GM18508 (cell line): ENCODE measurements around the gene SLC4A1.

Experiments used
- ATAC-seq: cut with Tn5 transposase; IDR thresholded peaks from one replicate; pipeline ENCODE4 v1.9.1; 2021; ENCODE audit warnings: moderate number of reproducible peaks; ENCODE audit not compliant: insufficient read depth, unreplicated experiment

The SLC4A1 gene

GRCh38 chr17:44267818-44268490 lies at the start of gene SLC4A1:
Gene SLC4A1, minus strand, starts transcription at chr17:44268135. Its CDS starts 5,269 bp downstream, at chr17:44262866.
- no peak for ATAC-seq

GRCh38 chr17:44317545-44317944 lies 49.6 kb upstream of the SLC4A1 start:
- no peak for ATAC-seq

- no peak for ATAC-seq
Measured at GRCh38 chr17:44315760-44316731, 48.1 kb upstream of the SLC4A1 start.

GRCh38 chr17:44314869-44315661 lies 47.1 kb upstream of the SLC4A1 start:
- no peak for ATAC-seq

DNA sequence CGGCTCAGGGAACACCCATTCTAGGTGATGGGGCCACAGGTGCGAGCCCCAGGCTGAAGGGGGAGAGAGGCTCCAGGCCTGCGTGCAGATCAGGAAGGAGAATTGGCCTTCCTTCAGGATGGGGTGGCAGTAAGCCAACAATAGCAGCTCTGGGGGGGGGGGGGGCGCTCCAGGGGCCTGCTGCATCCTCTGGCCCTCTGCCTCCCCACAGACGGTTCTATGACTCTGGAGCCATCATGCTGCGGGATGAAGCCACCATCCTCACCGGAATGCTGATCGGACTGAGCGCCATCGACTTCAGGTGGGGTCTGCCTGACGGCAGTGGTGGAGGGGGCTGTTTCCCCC lies 46.6 kb upstream of the SLC4A1 start:
- no peak for ATAC-seq

DNA sequence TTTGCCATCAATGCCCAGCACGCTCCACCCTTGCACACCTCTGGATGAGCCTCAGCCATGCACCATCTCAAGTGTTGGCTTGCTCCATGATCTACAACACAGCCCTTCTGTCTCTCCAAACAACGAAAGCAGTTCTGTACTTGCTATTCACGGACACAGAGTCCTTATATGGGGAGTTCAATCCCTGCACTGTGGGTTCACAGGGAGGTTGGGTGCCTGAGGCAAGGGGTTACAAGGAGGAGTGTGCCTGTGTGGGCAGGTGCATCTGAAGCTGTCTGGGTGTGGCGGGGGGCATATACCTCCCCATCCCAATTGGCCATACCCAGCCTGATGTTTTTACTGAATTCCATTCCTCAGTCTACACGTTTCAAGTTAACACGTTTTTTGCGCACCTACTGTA lies 46.1 kb upstream of the SLC4A1 start:
- no peak for ATAC-seq

- no peak for ATAC-seq
Measured at GRCh38 chr17:44312396-44313104, 44.6 kb upstream of the SLC4A1 start.

DNA sequence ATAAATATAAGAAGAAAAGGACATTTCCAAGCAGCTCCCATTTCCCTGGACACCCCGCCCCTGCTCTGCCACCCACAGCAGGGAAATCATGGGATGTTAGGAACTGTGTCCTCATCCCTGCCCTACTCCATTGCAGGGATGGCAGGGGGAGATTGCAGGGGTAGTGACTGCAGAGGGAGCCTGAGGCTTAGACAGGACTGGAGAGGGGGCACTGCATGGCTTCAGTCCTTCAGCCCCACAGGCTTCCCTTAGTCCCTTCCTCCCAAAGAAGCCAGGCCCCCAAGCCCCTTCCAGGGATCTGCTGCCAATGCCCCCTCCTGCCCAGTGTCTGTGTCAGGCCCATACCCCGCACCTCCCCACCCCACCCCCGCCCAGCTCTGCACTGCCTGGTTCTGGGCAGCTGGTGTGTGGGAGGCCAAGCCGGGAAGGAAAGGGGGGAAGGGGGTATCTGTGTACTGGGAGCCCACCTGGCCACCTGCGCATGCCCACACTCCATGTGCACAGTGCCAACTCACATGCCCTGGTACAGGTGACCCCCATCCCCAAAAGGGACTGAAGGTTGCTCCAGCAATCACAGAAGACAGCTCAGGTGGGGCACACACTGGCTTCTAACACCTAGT lies 43.7 kb upstream of the SLC4A1 start:
- ATAC-seq, result no peak

DNA sequence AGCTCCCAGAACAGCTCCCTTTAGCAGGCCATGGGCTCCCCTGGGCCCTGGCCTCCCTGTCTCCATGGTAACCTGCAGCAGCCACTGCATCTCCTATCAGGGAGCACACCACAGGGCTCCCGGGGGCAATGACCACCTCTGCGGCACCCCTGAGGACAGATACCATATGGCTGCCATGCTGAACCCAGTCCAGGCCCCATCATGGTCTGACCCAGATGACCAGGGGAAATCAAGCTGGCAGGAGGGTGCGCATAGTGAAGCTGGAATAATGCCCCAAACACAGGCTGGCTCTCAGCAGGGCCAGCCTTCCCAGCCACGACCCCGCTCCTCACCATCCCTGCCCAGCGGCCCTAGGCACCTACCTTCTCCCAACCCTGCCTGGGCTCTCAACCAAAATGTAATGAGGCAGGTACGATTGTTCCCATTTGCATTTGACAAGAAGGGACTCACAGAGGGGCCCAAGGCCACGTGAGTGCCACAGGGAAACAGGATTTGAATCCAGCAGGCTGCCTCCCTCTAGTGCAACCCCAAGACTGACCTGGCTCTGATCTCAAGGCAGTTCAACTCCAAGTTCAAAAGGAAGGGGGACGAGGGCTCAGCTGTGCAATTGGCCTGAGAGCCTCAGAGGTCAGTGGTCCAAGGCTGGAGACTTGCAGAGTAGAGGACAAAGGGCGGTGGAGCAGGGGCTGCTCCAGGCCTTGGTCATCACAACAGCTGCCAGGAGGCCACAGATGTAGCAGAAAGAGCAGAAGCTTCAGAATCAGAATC lies 42.9 kb upstream of the SLC4A1 start:
- no peak for ATAC-seq

- no peak for ATAC-seq
Measured at GRCh38 chr17:44310188-44310587, 42.3 kb upstream of the SLC4A1 start.

GRCh38 chr17:44309472-44309871 lies 41.5 kb upstream of the SLC4A1 start:
- ATAC-seq, result no peak

DNA sequence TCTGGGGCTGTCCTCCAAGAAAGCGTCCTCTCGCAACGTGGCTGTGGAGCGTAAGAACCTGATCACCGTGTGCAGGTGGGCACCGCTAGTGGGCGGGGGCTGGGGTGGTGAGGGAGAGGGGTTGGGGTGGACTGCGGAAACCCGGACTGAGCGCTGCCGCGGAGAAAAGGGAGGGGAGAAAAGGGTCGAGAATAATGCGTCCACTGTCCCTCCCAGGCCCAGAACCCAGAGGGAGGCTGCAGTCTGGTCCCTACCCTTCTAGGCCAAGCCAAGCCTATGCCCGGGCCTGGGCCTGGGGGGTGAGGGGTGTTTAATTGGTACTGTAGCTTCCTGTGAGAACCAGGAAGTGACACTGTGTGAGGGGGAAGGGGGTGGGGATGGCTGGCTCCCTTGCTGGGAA lies 40.9 kb upstream of the SLC4A1 start:
- ATAC-seq, result no peak

GRCh38 chr17:44308320-44308818 lies 40.4 kb upstream of the SLC4A1 start, which contains the start of gene RUNDC3A:
Gene RUNDC3A, plus strand, starts transcription at chr17:44308601. Its CDS starts 232 bp downstream, at chr17:44308833.
- ATAC-seq, result no peak

DNA sequence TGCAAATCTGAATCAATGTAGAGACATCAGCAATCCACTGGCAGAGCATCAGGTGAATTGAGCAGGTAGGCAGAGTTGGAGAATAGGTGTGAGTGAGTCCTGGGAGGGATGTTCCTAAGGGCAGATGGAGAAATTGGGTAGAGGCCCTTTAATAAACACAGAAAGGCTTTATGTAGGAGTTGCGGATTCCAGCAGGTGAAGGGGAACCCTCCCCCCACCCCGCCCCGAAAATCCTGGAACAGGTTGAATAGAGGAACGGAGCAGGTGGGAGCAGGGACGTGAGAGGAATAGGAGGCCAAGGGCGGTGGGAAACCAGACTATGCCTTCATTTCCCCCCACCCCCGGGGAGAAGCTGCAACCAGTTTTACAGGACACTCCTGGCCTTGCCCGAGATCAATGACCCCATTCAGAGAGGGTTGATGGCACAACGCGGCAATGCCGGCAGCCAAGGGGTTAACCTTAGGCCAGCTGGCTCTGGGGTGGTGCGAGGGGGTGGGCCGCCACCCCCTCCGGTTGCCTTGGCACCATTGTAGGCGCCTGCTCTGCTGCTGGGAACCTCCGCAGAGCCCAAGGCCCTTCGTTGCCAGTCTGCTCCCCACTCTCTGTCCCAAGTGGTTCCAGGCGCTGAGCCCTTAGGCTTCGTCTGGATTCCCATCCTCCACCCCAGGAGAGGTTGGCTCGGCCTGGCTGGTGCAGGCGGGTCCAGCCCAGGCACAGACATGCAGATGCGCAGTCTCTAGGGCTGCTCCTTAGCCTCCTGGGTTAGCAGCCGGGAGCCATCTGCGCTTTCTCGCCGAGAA lies 39.7 kb upstream of the SLC4A1 start:
- no peak for ATAC-seq

DNA sequence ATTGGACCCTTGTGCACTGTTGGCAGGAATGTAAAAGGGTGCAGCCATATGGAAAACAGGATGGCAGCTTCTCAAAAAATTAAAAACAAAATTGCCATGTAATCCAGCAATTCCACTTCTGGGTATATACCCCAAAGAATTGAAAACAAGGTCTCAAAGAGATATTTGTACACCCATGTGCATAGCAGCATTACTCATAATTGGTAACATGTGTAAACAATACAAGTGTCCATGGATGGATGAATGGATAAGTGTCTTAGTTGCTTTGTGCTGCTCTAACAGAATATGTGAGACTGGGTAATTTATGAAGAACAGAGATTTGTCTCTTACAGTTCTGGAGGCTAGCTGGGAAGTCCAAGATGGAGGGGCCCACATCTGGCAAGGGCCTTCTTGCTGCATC lies 36.7 kb upstream of the SLC4A1 start:
- no peak for ATAC-seq

DNA sequence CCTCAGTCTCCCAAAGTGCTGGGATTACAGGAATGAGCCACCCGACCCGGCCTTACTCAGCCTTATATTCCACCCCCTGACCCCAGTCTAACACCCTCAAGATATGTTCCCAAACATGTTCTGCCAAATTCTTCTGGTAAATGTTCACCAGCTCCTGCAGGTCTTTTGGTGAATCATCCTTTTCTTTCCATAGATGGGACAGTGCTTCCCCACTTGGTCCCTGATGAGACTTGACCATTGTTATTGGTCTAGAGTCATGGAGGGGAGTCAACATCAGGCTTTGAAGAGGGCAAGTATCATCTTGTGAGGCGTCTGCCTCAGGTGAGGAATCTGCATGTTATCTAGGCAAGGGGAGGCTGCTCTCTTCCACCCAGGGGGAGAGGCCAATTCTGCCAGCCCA lies 30.0 kb upstream of the SLC4A1 start:
- ATAC-seq, result no peak

DNA sequence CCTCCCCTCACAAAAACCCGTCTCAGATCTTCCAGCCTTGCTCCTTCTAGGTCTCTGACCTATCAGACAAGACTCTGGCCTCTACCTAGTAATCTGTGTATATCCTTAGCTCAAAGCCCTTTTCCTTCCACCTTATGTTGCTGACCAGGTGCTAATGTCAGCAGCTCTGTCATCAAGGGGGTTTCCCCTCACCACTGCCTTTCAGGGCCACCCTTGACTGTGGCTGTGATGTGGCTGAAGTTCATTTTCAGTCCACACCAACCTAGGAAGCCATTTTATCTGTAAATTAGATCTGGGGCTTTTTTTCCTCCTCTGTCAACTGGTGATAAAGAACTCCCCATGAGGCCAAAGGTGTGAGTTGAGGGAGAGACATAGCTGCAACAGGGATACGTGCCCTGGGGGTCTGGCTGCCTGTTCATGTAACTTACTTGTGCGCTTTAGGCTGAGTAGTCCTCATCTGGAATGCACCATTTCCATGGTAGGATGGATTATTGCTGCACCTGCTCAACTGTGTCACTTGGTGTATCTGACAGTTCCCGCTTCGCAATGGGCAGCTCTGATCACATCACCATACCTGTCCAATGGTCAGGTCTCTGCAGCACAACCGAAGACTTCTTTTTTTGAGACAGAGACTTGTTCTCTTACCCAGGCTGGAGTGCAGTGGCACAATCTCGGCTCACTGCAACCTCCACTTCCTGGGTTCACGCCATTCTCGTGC lies 25.7 kb upstream of the SLC4A1 start:
- ATAC-seq, result no peak
